Motor neuron (in vitro differentiated cells): Measurements from ENCODE around the gene GALNT6. TPM values are rescaled to one million over a fixed set of nuclear protein-coding genes. Genes with fewer than 3 reads are reported as not detected.

Experiments used
- ATAC-seq, 8 experiments: fragments of 200-7000 bp; cut with Tn5 transposase; replicated peaks in 6 of 8; 2 replicates each; pipeline ENCODE4 v1.8.0; 2021; ENCODE audit warnings: mild to moderate bottlenecking in 8 of 8, moderate library complexity in 8 of 8
- H3K27ac ChIP-seq, 2 donors: fragments of 250-450 bp; sonication (Bioruptor Pico); 2 replicates each; pipeline ENCODE4 v1.9.0; 2021; ENCODE audit warnings: antibody characterized with exemption in 2 of 2, mild to moderate bottlenecking in 2 of 2, moderate library complexity in 1 of 2
- H3K4me1 ChIP-seq, 2 donors: fragments of 250-450 bp; sonication (Bioruptor Pico); replicated peaks in 1 of 2; 2 replicates each; pipeline ENCODE4 v1.6.1; 2021; ENCODE audit warnings: antibody characterized with exemption in 2 of 2, mild to moderate bottlenecking in 2 of 2, moderate library complexity in 1 of 2
- H3K4me3 ChIP-seq, 5 donors: fragments of 250-450 bp; sonication (Bioruptor Pico); 2 replicates each; pipeline ENCODE4 v1.9.0; 2021; ENCODE audit warnings: antibody characterized with exemption in 5 of 5, mild to moderate bottlenecking in 5 of 5, moderate library complexity in 4 of 5
- WGBS, 10 experiments: fragments of 450-650 bp; shearing (Covaris generic); methylation state at CpG; one replicate each; pipeline ENCODE4 v1.0.0; 2022; 5-methylcytosine and 5-hydroxymethylcytosine counted together
- in situ Hi-C, 9 experiments: fragments of 400-800 bp; cut with MboI; loops; one replicate each; pipeline ENCODE4 v1.15.0; 2021; ENCODE audit warnings: low sequenced_read_pairs in 9 of 9, low pct_unique_long_range_greater_than_20kb in 2 of 9; ENCODE audit not compliant: unreplicated experiment in 9 of 9
- total RNA-seq, 8 experiments: library from RNA; unstranded; fragments of 300-600 nt; gene quantifications; 2 replicates each; pipeline versions ENCODE4 v1.2.3 to v1.2.4, GENCODE V29; 2022

The GALNT6 gene
- total RNA-seq, 8 experiments from 2014 or later = 0.07 to 91.6 (median 50.3) TPM; not detected in 3

- Histone ChIP-seq H3K4me1 (peaks cover 0 to 6% of the 10 kb centered on the region in 2 donors), H3K27ac (no peak overlapping the region), H3K4me3 (no peak overlapping the region)
- ATAC-seq = no peak
- 67 to 100% (median 84%) methylated on average over 1 to 3 of the region's 3 CpGs for WGBS, 10 experiments
- in situ Hi-C loops = no loop called here
These were observed 18.0 kb downstream of the GALNT6 start for GRCh38 chr12:51373187-51373586.

- Histone ChIP-seq H3K27ac (no peak overlapping the region), H3K4me1 (peaks cover 0 to 6% of the 10 kb centered on the region in 2 donors), H3K4me3 (no peak overlapping the region)
- no peak for ATAC-seq
- in situ Hi-C loops = no loop called here
- WGBS, 10 experiments = 20 to 100% (median 100%) methylated on average over 1 of the region's 2 CpGs; no CpG with 5 or more reads in 5 of the 10 experiments
These were observed 19.2 kb downstream of the GALNT6 start for GRCh38 chr12:51372021-51372420.

- Histone ChIP-seq H3K4me3 (no peak overlapping the region), H3K4me1 (peaks cover 0 to 6% of the 10 kb centered on the region in 2 donors), H3K27ac (peak overlapping the region in 1 of 2 donors; percentile 34)
- in situ Hi-C loops = no loop called here
- ATAC-seq = peak; percentile 92 to 96 (median 94)
- WGBS, 10 experiments = 0 to 35% (median 5%) methylated on average over 1 to 6 of the region's 8 CpGs; no CpG with 5 or more reads in 1 of the 10 experiments
These were observed 19.8 kb downstream of the GALNT6 start for GRCh38 chr12:51371295-51371953.

GRCh38 chr12:51370667-51371066 lies 20.5 kb downstream of the GALNT6 start:
- H3K4me1 ChIP-seq = peaks cover 0 to 6% of the 10 kb centered on the region in 2 donors
- 68 to 98% (median 88%) methylated on average over 2 to 8 of the region's 9 CpGs; no CpG with 5 or more reads in 3 of the 10 experiments for WGBS, 10 experiments
- H3K27ac ChIP-seq = no peak overlapping the region
- in situ Hi-C loops = no loop called here
- ATAC-seq = no peak
- no peak overlapping the region for H3K4me3 ChIP-seq

GRCh38 chr12:51369581-51369980 lies 21.6 kb downstream of the GALNT6 start:
- no peak for ATAC-seq
- WGBS, 10 experiments = 68 to 100% (median 100%) methylated on average over 2 to 4 of the region's 4 CpGs; no CpG with 5 or more reads in 5 of the 10 experiments
- in situ Hi-C loops = no loop called here
- Histone ChIP-seq H3K4me1 (peaks cover 0 to 6% of the 10 kb centered on the region in 2 donors), H3K27ac (no peak overlapping the region), H3K4me3 (no peak overlapping the region)

GRCh38 chr12:51368640-51369517 lies 22.3 kb downstream of the GALNT6 start:
- WGBS, 10 experiments = 73 to 100% (median 95%) methylated on average over 1 to 10 of the region's 17 CpGs; no CpG with 5 or more reads in 1 of the 10 experiments
- H3K27ac ChIP-seq = no peak overlapping the region

GRCh38 chr12:51365276-51365675 lies 25.9 kb downstream of the GALNT6 start:
- Histone ChIP-seq H3K27ac (no peak overlapping the region), H3K4me3 (no peak overlapping the region), H3K4me1 (no peaks in the 10 kb centered on the region)
- in situ Hi-C loops = no loop called here
- ATAC-seq = no peak
- WGBS, 10 experiments = 40 to 100% (median 88%) methylated on average over 1 to 5 of the region's 10 CpGs; no CpG with 5 or more reads in 6 of the 10 experiments

More at GRCh38 chr12:51368640-51369517, 22.3 kb downstream of the GALNT6 start:
- ATAC-seq = no peak
- in situ Hi-C loops = no loop called here
- Histone ChIP-seq H3K4me3 (no peak overlapping the region), H3K4me1 (peaks cover 0 to 6% of the 10 kb centered on the region in 2 donors)

GRCh38 chr12:51364001-51364400 lies 27.2 kb downstream of the GALNT6 start:
- in situ Hi-C loops = no loop called here
- H3K27ac ChIP-seq = no peak overlapping the region
- H3K4me3 ChIP-seq = no peak overlapping the region
- no peaks in the 10 kb centered on the region for H3K4me1 ChIP-seq
- ATAC-seq = no peak
- 84 to 97% (median 89%) methylated on average over 3 to 6 of the region's 11 CpGs; no CpG with 5 or more reads in 3 of the 10 experiments for WGBS, 10 experiments

- in situ Hi-C loops = no loop called here
- no peak for ATAC-seq
- Histone ChIP-seq H3K4me1 (no peaks in the 10 kb centered on the region), H3K27ac (no peak overlapping the region), H3K4me3 (no peak overlapping the region)
- 57 to 86% (median 80%) methylated on average over 1 to 2 of the region's 2 CpGs; no CpG with 5 or more reads in 3 of the 10 experiments for WGBS, 10 experiments
These were observed 28.4 kb downstream of the GALNT6 start for GRCh38 chr12:51362747-51363342.

- Histone ChIP-seq H3K27ac (no peak overlapping the region), H3K4me1 (no peaks in the 10 kb centered on the region), H3K4me3 (no peak overlapping the region)
- ATAC-seq = peak in 4 of 8 experiments; percentile 36 to 67 (median 56)
- WGBS, 10 experiments = 70 to 100% (median 92%) methylated on average over 2 of the region's 6 CpGs; no CpG with 5 or more reads in 7 of the 10 experiments
- in situ Hi-C loops = no loop called here
These were observed 28.9 kb downstream of the GALNT6 start for GRCh38 chr12:51362307-51362706.

- H3K4me1 ChIP-seq = no peaks in the 10 kb centered on the region
- 67 to 100% (median 100%) methylated on average over 1 to 8 of the region's 8 CpGs; no CpG with 5 or more reads in 1 of the 10 experiments for WGBS, 10 experiments
- no peak overlapping the region for H3K4me3 ChIP-seq
- in situ Hi-C loops = no loop called here
- ATAC-seq = peak in 3 of 8 experiments; percentile 53 to 64 (median 61)
- H3K27ac ChIP-seq = no peak overlapping the region
These were observed 29.8 kb downstream of the GALNT6 start for GRCh38 chr12:51361161-51362016.

- ATAC-seq = no peak
- in situ Hi-C loops = no loop called here
- Histone ChIP-seq H3K27ac (no peak overlapping the region), H3K4me3 (no peak overlapping the region), H3K4me1 (no peaks in the 10 kb centered on the region)
- WGBS, 10 experiments = 80 to 100% (median 100%) methylated on average over 1 to 2 of the region's 2 CpGs; no CpG with 5 or more reads in 7 of the 10 experiments
These were observed 30.9 kb downstream of the GALNT6 start for GRCh38 chr12:51360315-51360714.
